Esophagus squamous epithelium (tissue), 4 donors: Measurements from ENCODE around the gene GPC5.

Source experiments
- CTCF ChIP-seq, 6 experiments: fragments of 450-650 bp in 4 of 6; fragments of 200-600 bp in 2 of 6; sonication (generic) in 2 of 6; IDR thresholded peaks; one replicate each; pipeline ENCODE4 v1.5.1; 2016 to 2019; ENCODE audit warnings: antibody characterized with exemption in 6 of 6, mild to moderate bottlenecking in 4 of 6, moderate library complexity in 4 of 6
- POLR2A ChIP-seq, 4 donors: fragments of 450-650 bp; IDR thresholded peaks; one replicate each; pipeline ENCODE4 v1.6.1; 2017; ENCODE audit warnings: antibody characterized with exemption in 4 of 4, mild to moderate bottlenecking in 4 of 4, moderate library complexity in 3 of 4

DNA sequence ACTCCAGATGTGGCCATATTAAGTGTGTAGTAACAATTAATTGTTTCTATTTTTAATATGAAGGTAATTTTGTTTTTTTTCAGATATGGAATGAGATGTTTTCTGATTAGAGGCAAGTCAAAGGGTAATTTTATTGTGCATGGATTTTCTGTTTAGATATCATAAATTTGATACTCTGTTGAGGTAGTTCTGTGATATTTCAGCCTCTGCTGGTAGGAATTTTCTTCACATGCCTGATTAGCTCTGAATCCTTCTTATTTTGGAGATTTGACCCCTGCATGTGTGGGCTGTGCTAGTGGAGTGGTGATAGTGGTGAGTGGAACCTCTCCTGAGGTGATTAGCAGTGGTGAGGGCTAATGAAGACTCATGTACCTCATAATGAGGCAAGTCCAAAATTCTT, 301.4 kb downstream of the GPC5 start:
- TF ChIP-seq POLR2A (IDR thresholded peaks at IDR 0.05) (no peak), CTCF (IDR thresholded peaks at IDR 0.05) (no peak)
